GM19395 (cell line): ENCODE results near the gene VPS16.
A peak's percentile ranks its signal among the peaks of the same experiment; 100 is the strongest.

Experiments
- ATAC-seq: cut with Tn5 transposase; IDR thresholded peaks from one replicate; pipeline ENCODE4 v1.9.1; 2021; ENCODE audit warnings: mild to moderate bottlenecking, moderate library complexity; ENCODE audit not compliant: unreplicated experiment

VPS16 gene

DNA sequence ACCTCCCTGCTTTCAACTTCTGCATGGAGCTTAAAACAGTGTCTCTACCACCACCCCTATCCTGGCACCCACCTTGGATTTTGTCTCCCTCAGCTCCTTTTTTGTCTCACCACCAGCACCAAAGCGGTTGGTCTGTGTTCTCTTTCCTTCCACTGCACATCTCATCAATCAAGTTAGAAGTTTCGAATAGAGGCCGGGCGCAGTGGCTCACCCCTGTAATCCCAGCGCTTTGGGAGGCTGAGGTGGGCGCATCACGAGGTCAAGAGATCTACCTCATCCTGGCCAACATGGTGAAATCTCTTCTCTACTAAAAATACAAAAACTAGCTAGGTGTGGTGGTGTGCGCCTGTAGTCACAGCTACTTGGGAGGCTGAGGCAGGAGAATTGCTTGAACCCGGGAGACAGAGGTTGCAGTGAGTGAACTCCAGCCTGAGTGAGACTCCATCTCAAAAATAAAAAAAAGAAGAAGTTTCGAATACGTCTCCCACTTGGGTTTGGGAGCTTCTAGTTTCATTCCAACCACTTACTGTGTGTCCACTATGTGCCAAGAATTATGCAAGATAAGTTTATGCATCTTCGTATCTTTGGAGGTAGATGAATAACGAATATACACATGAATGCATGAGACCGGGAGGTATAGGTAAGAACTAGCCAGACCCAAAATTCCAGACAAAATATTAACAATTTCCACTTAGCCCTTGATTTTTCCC, 6.0 kb upstream of the VPS16 start:
- no peak for ATAC-seq

DNA sequence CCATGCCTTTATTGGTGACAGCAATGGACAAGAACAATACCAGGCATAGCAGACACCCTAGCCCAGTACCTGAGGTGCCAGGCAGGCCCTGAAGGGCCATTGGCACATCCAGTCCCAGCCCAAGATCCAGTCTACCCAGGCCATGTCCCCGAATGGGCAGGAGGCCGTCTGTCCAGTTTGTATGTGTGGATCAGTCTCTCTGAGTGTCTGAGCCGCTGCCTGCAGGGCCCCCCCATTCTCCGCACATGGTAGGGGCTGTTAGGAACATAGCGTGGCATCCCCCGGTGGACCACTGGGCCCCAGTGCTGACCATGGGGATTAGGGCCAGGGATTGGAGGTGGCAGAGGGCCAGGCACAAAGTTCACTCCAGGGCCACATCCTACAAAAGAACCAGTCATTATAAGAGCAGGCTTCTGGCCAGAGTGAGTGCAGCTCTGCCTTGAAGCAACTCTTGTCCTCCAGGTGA, 5.2 kb upstream of the VPS16 start:
- ATAC-seq = no peak

DNA sequence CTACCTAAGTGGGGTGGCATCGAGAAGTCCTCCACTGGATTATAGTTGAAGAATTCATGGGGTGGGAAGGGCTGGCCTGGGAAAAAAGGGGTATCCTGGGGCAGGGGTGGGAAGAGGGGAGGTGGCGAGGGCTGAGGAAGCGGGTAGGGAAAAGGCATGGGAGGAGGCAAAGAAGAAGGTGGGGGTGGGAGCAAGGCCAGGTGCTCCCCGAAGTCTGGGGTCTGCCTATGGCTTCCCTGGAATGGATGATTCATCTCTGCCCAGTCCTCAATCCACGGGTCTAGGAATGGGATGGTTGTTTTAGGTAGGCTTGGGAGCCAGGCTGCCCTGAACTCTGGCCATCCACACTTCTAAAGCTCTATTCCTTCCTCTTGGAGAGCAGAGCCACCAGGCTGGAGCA, 4.5 kb upstream of the VPS16 start:
- no peak for ATAC-seq

DNA sequence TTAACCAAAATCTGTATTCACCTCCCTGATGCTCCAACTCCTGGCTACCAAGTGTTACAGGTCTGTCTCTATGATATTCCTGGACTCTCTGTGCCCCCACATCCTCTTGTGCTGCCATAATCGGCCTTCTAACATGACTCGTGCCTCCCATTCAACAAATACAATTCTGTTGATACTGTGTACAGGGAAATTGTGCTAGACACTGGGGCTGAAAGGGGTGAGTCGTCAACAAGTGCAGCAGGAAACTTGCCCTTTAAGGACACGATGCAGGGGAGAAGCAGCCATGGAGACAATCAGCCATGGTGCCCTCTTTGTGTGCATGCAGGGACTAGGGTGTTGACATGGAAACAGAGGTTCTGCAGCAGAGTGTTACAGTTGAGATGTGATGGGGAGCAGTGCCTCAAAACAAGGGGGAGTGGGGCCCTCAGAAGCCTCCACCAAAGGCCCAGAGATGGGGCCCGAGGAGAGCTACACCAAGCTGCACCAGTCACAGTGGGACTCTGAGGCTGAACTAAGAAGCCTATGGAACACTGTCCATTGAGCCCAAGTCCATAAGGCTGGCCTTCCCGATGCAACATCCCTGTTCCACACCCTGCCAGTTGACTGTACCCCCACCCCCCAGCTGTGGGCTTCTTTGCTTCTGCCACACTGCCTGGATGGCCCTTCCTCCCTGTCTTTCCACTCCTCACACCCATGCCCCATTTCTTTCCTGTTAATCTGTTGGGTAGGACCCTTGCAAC, 3.2 kb upstream of the VPS16 start:
- ATAC-seq = no peak

DNA sequence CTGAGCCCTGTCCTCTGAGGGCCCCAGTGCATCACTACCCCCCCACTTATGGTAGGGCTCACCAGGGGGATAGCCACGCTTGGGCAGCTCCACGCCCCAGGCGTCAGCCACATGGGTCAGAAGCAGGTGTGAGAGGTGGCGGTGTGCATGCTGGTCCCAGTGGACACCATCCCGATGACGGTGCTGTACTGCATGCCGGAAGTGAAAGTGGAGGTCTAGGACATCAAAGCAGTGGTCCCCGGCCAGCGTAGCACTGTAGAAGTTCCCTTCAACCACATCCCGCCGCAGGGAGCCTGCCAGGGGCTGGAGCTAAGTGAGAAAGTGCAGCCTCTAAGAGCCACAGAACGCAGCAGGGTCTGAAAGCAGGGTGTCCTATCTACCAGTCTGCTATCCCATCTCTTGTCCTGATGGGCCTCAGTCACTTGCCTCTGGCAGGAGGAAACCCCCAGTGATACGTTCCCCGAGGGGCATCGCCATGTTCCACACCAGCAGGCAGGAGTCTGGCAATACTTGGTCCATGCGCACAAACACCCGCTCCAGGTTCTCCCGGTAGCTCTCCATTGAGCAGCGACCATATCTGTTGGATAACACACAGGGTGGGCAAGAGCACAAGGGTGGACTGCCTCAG, 2.3 kb upstream of the VPS16 start:
- ATAC-seq = no peak

DNA sequence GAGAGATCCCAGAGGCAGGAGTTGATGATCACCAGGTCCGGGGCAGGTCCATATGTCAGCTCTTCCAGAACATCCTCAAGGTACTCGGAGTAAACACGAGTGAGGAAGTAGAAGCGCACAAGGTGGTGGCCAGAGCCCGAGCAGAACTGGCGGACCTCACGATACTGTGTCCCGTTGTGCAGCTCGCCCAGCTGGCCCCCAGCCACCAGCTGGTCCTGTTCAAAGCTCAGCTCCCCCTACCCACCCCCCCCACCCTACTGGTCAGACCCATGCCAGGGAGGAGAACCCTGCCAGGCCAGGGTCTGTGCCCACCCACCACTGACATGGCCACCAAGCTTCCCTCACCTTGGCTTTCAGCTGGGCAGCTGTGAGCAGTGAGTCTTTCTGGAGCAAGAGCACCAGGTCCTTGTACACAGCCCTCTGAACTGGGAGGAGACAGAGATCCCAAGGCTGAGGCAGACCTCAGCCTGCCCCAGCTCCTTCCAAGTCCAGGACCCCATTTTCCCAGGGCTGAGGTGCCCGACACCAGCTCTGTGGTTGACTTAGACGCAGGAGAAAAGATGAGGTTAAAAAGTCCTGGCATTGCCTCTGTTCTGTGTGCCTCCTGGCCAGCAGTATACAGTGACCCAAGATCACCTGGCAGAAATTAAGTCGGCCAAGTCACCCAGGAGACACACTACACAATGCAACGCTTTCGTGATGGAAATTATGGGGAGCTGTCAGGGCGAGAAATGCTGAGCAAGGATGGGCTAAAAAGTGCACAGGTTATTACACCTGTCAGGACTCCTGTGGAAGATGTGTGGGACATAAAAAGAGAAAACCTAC, 1.5 kb upstream of the VPS16 start:
- ATAC-seq = no peak

DNA sequence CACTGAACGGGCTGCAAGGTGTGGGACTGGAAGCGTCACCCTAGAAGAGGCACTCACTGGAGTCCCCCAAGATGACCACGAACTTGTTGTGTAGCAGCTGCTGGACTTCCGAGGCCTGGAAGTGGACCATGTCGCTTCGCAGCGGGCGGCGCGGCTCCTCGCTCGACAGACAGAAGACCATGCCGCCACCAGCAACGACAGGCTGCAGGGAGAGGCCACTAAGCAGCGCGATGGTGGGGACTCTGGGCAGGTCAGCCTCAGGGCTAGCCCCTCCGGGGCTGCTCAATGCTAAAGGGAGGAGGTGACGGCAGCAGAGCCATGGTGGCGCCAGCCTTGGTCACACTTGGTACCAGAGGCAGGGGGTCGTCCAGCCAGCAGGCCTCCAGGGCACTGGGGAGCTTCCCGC, 810 bp upstream of the VPS16 start:
- ATAC-seq = no peak

DNA sequence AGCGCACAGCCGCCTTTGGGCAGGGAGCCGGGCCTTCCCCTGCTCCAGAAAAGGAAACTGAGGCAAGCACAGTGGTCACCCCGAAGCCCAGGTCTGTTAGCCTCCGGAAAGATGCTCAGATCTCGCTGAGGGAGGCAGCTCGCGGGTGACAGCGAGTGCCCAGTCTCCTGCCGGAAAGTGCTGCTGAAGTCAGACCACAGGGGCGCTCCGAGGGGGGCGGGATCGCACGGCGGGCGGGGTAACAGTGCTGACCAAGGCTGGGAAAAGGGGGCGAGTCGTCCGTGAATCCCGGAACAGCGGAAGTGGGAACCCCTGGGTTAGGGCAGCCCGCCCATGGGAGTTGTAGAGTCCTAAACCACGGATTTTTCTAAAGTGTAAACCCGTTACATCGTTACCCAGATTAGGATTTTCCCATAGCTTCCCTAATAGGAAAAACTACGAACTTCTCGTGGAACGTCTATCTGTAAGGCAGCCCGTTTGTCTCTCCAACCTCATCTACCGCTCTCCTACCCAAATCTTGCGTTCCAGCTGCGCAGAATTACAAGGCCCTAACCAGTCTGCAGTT, 504 bp downstream of the VPS16 start:
- peak; percentile 43 for ATAC-seq

DNA sequence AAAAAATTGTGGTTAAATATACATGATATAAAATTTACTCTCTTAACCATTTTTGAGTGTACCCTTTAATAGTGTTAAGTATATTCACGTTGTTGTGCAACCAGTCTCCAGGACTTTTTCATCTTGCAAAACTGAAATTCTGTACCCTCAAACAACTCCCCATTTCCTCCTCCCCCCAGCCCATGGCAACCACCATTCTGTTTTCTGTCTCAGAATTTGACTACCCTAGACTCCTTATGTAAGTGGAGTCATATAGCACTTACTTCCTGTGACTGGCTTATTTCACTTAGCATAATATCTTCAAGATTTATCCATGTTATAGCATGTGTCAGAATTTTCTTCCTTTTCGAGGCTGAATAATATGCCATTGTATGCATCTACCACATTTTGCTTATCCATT, 5.1 kb downstream of the VPS16 start:
- ATAC-seq = no peak

DNA sequence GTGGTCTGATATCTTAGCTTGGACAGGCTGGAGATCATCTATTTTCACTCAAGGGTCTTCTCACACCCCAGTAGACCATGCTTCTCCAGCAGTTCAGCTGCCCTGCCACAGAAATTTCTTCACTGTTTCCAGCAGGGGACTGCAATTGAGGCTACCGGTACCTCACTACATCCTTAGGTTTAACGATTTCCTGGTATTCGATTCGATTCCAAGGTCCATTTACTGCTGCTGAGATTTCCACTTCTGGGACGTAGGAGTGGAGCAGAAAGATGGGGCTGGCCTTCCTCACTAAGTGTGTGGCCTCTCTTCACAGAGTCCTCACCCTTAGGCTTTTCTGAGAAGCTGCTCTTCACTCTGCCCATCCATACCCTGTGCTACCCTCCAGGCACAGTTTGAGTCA, 6.2 kb downstream of the VPS16 start:
- no peak for ATAC-seq

DNA sequence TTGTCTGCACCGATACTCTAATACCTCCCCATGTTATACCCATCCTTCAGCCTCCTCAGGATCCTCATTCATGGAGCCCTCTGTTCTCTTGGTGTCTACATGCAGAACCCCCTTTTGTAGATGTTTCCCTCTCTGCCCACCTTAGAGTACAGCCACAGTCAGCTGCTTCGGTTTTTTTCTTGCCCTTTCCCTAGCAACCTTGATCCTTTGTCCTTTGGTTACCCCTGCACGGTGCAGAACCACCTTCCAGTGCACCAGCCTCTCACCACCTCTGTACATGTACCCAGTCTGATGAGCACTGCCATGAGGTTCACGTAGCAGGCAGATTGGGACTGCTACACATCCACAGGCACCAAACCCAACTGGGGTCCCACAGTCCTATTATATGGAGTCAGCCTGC, 7.3 kb downstream of the VPS16 start:
- no peak for ATAC-seq

DNA sequence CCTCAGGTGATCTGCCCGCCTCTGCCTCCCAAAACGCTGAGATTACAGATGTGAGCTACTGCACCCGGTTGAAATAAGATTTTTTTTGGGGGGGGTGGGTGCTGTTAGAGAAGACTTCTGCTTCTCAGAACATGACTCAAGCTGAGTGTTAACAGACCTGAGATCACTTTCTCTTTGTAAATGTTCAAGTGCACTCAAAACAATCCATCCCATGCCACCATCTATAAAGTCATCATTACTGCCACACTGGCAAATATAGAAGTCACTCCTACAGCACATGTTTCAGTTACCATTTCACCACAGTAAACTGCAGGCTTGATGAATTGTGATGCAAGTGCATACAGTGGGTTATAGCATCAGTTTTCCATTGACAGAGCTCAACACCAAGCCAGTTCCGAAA, 9.0 kb downstream of the VPS16 start:
- no peak for ATAC-seq

DNA sequence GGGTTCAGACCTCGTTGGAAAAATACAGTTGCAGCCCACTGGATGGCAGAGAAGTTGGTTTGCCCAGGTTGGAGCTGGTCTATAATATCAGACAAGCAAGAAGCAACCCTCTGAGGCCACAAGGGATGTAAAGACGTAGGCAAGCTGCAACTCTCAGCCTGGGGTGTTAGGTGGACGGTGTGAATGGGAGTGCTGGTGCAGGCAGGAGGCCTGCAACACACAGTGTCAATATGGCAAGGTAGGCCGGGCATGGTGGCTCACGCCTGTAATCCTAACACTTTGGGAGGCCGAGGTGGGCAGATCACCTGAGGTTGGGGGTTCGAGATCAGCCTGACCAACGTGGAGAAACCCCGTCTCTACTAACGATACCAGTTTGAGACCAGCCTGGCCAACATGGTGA, 10.5 kb downstream of the VPS16 start:
- ATAC-seq = no peak

DNA sequence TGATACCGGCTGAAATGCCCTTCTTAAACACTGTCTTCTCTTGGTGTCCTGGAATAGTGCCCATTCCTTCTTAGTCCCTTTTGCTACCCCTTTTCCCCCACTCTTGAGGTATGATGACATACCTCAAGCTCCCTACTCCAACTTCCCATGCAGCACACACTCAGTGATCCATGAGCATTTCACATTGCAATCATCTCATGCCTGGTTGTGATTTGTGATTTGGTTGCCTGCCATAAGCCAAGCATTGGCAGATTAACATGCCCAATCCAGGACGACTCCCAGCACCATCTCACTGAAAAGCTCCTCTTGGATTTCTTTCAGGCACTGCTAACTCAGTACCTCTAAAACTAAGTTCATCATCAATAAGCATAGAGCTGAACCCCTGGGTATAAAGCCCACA, 18.0 kb downstream of the VPS16 start:
- no peak for ATAC-seq

DNA sequence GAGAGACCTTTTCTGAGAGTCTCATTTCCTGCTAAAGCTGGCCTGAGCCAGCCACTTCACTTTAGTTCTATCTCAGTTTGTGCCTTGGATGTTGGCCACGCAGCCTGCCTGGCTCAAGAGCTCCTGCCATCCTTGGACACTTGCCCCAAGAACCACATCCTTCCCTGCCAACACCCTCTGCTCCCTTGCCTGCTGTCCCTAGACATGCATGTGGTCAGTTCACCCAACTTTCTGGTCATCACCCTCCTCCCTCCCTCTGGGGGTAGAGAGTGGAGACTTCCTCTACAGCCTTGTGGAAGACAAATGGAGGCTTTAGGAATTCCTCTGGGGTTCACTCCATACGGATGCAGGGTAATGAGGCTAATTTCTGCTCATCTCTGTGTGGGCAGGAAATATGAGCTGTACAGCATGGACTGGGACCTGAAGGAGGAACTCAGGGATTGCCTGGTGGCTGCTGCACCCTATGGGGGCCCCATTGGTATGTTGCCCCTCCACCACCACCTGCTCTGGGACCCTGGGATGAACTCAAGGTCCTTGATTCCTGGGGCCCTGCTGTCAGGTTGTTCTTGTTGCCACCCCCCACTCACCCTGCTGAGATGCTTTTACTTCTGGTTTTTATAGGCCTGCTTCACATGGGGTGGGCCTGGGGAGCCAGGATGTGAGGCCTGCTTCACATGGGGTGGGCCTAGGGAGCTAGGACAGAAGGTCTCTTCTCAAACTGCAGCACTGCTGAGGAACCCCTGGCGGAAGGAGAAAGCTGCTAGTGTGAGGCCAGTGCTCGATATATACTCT, 19.0 kb downstream of the VPS16 start:
- no peak for ATAC-seq

DNA sequence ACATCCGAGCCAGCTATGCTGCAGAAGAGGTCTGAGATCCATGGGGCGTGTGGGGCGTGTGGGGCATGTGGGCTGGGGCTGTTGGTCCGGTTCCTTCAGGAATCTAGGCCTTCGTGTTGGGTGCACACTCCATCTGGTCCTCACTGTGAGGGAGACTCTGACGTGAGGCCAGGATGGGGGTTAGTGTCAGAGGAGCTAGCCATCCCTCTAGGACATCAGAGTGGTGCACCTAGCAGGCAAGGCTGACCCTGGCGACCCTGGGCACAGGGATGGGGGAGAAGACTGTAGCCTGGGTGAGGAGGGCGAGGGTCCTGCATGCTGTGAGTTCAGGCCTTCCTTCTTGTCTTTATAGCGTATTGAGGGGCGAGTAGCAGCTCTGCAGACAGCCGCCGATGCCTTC, 24.1 kb downstream of the VPS16 start:
- ATAC-seq = no peak

DNA sequence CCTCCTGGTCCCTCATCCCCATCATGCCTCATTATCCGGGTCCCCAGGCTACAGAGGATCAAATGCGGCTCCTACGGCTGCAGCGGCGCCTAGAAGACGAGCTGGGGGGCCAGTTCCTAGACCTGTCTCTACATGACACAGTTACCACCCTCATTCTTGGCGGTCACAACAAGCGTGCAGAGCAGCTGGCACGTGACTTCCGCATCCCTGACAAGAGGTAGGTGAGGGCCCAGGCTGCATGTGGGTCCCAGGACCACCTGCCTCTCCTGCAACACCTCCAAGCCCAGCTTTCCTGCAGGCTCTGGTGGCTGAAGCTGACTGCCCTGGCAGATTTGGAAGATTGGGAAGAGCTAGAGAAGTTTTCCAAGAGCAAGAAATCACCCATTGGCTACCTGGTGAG, 24.6 kb downstream of the VPS16 start:
- ATAC-seq = no peak

DNA sequence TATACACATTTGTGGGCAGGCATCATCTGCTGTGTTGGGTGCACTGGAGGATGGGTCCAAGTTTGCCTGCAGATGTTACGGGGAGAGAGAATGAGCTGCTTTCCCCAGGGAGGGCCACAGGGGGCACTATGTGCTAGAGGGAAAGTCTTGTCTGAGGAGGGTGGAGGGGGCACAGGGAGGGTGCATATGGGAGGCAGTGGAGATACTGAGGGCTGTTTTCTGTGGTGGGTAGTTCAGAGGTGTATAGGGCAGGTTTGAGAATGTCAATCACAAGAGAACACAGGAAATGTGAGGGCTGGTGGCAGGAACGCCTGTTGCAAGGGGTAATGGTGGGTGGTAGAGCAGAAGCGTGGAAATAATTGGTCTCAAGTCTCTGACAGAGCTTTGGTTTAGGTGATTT, 25.1 kb downstream of the VPS16 start:
- no peak for ATAC-seq

DNA sequence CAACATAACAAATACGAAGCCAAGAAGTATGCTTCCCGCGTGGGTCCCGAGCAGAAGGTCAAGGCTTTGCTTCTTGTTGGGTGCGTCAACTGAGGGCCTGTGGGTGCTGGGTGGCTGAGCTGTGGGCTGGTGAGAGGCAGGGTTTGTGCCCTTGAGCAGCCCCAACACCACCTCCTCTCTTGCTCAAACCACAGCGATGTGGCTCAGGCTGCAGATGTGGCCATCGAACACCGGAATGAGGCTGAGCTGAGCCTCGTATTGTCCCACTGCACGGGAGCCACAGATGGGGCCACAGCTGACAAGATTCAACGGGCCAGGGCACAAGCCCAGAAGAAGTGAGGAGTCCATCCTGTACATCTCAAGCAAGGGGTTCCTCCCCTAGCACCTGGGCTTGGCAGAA, 25.7 kb downstream of the VPS16 start:
- no peak for ATAC-seq
